OCI-LY1 (cell line): ENCODE measurements around the gene IPO7.

Source experiments
- CTCF ChIP-seq: fragments of 200-600 bp; sonication (generic), shearing (Covaris generic); IDR thresholded peaks from 2 replicates; pipeline ENCODE4 v1.5.1; 2017; ENCODE audit warnings: mild to moderate bottlenecking, antibody characterized with exemption, low read length, moderate library complexity, mixed read lengths
- EZH2 ChIP-seq: fragments of 200-600 bp; sonication (generic), shearing (Covaris generic); IDR thresholded peaks from 2 replicates; pipeline ENCODE4 v1.8.0; 2017; ENCODE audit warnings: borderline replicate concordance, mixed run types, mild to moderate bottlenecking, antibody characterized with exemption, low read length, moderate library complexity, mixed read lengths

- TF ChIP-seq CTCF (no peak), EZH2 (no peak)
These were observed 2.4 kb downstream of the IPO7 start for GRCh38 chr11:9386901-9387300.
